ENCODE data around the gene EFCAB6. TPM values are rescaled to one million over a fixed set of nuclear protein-coding genes. Genes with fewer than 3 reads are reported as not detected.

Gene EFCAB6
- total RNA-seq, 1 donor, result 0.52 TPM

DNA sequence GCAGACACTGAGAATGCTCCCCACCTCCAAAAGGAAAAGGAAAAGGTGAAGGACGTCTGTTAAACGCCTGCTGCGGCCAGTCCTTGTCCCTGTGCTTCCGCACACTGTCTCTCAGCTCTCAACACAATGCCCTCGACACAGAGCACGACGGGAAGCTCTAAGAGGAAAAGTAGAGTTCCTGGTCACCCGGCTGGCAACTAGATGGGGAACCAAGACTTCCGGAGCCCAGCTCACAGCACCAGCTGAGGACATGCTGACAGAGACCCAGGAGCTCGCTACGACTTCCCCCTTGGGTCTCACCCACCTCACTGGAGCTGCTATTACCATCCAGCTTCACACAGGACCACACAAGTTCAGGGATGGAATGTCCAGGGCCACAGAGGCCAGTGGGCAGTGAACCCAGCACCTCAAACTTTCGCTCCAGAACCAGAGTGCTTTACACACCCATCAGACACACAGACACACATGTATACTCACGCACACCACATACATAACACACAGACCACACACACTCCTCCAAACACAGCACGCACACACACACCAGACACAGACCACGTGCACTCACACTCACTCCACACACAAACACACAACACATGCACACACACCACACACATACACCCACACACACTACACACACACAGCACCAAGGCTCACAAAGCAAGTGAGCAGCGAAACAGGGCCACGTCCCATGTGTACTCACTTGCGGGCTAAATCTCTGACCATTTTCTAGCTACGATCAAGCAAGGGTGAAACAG is 40.6 kb upstream of the EFCAB6 start:
- Histone ChIP-seq H3K4me3 (ENCODE audit: low read length) (no peak overlapping the region), H3K27me3 (ENCODE audit: insufficient read depth, low read length) (no peaks in the 10 kb centered on the region), H3K4me1 (ENCODE audit: insufficient read depth, low read length) (no peaks in the 10 kb centered on the region), H3K9me3 (ENCODE audit: low read depth, low read length) (no peaks in the 10 kb centered on the region)

DNA sequence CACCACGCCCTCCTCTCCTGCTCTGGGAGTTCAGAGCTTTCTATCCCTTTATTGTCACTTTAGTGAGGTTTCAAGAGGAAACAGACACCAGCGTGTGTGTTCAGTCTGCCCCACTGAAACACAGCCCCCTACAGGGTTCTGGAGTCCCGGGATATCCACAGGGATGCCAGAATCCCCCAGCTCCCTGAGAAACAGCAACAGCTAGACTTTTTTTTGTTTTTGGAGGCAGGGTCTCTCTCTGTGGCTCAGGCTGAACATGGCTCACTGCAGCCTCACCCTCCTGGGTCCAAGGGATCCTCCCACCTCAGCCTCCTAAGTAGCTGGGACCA is 39.8 kb upstream of the EFCAB6 start:
- Histone ChIP-seq H3K9me3 (ENCODE audit: low read depth, low read length) (no peaks in the 10 kb centered on the region), H3K4me1 (ENCODE audit: insufficient read depth, low read length) (no peaks in the 10 kb centered on the region), H3K4me3 (ENCODE audit: low read length) (no peak overlapping the region), H3K27me3 (ENCODE audit: insufficient read depth, low read length) (no peaks in the 10 kb centered on the region)

DNA sequence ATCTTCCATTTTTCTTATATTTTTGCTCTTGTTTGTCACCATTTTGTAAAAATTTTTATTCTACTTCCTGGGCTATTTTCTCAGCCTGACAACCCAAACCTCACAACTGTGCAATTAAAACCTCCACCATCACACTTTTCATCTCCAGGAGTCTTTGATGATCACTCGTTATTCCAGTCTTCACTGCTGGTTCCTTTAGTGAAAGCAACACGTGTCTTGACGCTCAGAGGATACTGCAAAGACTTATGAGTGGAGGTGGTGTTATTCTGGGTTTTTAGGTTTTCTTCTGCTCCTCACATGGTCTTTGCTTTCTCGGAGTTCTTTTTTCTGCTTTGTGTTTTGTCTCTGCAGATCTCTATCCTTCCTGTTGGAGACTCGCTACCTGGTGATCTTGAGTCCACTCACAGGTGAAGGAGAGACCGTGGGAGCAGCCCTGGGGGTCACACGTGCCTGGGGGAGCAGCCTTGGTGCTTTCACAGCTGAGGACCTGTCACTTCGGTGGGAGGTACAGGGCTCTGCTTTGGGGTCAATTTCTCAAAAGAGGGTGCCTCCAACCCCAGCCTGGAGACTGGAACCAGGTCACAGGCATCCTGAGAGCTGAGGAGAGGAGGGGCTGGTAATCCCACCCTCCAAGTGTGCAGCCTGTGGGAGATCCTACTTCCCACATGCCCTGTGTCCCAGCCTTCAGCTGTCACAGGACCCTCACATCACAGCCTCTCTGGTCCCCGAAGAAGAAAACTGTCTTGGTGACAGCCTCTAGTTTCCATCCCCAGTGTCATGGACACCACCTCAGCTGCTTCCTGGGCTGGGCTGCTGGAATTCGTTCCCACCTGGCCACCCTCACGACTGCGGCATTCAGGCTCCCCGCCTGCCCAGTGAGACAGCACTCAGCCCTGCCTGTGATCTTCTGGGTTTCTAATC is 39.2 kb upstream of the EFCAB6 start:
- Histone ChIP-seq H3K4me1 (ENCODE audit: insufficient read depth, low read length) (no peaks in the 10 kb centered on the region), H3K4me3 (ENCODE audit: low read length) (no peak overlapping the region), H3K9me3 (ENCODE audit: low read depth, low read length) (no peaks in the 10 kb centered on the region), H3K27me3 (ENCODE audit: insufficient read depth, low read length) (no peaks in the 10 kb centered on the region)

DNA sequence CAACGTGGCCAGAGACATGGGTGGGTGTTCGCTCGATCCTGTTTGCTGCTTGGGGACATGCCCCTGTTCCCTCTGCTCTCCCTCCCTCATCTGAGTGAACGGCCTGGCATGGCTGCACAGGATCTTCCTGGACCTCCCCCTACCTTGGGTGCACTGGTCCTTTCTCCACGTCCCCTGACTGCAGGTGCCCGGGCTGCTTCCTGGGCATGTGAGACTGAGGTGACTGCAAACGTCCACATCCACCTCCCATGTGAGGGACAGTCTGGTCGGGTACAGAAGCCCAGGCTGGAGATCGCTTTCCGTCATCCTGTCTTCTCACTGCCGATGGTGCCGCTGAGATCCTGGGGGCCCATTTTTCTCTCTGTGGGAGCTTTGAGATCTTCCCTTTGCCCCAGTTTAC is 38.4 kb upstream of the EFCAB6 start:
- H3K9me3 ChIP-seq (ENCODE audit: low read depth, low read length), result no peaks in the 10 kb centered on the region
- H3K4me1 ChIP-seq (ENCODE audit: insufficient read depth, low read length), result no peaks in the 10 kb centered on the region
- H3K4me3 ChIP-seq (ENCODE audit: low read length), result no peak overlapping the region
- no peaks in the 10 kb centered on the region for H3K27me3 ChIP-seq (ENCODE audit: insufficient read depth, low read length)

DNA sequence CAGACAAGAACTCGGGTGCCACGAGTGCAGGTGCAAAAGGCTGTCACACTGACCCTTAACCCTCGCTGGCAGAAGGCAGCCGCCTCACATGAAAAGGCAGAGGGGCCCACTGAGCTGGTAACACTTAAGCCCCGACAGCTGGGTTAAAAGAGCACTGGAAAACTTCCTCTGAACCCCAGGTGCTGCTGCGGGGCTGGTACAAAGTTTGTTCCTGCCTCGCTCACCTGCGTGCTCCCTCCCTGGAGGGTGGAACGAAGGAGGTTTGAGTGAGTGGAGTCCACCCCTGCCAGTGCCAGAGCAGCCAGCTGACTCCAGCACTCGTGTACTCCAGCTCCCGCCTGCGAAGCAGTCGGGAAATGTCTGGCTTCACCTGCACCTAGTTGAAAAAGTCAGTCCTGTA is 37.6 kb upstream of the EFCAB6 start:
- H3K9me3 ChIP-seq (ENCODE audit: low read depth, low read length), result no peaks in the 10 kb centered on the region
- H3K27me3 ChIP-seq (ENCODE audit: insufficient read depth, low read length), result no peaks in the 10 kb centered on the region
- H3K4me1 ChIP-seq (ENCODE audit: insufficient read depth, low read length), result no peaks in the 10 kb centered on the region
- no peak overlapping the region for H3K4me3 ChIP-seq (ENCODE audit: low read length)

DNA sequence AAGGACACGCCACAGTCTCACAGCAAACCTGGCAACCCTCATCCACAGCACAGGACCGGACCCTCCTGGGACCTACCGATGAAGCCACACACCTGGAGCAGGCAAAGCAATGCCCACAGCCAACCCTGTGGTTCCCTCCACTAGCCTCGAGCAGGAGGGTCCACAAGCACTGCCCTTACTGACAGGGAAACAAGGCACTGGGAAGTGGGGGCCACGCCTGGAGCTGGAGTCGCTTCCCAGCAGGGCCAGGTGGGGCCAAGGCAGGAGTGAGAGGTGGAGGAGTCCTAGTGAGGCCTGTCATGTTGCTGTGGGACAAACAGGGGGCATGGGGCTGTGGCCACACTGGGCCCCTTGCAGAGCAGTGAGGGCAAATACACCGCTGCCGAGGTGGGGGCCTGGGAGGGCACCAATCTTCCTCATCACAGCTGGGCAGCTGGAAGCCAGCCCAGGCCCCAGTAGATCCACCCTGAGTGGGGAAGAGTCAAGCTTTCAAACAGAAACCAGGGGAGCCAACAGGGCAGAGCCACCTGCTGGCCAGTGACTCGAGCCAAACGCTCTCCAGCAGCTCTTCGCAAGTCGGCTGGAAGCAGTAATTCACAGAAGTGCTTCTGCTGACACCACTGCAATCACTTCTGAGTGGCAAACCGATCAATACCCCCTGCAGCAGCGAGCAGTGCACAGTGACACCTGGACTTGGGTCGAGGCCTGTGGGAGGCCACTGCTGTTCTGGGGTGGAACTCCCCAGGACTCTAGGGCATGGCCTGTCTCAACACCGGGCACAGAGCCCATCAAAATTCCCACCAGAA is 36.5 kb upstream of the EFCAB6 start:
- no peak overlapping the region for H3K4me3 ChIP-seq (ENCODE audit: low read length)
- H3K4me1 ChIP-seq (ENCODE audit: insufficient read depth, low read length), result no peaks in the 10 kb centered on the region
- H3K27me3 ChIP-seq (ENCODE audit: insufficient read depth, low read length), result no peaks in the 10 kb centered on the region
- H3K9me3 ChIP-seq (ENCODE audit: low read depth, low read length), result no peaks in the 10 kb centered on the region

DNA sequence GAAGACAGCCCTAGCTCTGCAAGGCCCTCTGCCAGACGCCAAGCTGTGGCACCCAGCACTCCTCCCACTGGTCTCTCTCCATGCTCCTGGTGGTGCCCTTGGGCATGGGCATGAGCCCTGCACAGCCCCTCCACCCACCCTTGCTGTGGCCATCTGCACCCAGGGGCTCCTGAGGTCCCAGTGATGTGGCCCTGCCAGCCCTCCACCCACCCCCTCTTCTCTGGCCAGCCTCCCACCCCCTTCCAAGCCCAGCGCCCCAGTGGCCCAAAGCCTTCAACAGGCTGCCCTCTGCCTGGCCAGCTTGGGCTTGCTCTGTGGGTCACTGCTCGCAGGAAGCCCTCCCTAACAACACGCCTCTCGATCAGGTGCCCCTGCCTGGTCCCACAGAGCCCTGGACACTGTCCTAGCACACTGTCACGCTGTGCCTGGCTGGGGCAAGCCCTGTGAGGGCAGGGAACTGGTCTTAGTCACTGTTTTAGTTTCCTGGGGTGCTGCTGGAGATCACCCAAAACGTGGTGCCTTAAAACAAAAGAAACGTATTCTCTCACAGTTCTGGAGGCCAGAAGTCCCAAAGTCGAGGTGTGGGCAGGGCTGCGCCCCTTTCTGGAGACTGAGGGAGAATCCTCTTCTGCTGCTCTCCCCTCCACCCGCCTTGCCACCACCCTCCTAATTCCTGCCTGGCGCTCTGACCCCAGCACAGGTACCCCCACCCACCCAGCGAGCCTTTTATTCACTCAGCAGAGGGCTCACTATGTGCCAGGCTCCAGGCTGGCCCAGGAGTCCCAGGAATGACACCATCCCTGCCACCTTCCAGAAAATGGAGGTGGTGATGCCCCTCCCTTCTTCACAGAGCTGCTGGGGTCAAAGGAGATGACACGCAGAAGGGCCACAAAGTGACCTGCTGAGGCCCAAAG is 35.5 kb upstream of the EFCAB6 start:
- no peaks in the 10 kb centered on the region for H3K9me3 ChIP-seq (ENCODE audit: low read depth, low read length)
- no peak overlapping the region for H3K4me3 ChIP-seq (ENCODE audit: low read length)
- no peaks in the 10 kb centered on the region for H3K4me1 ChIP-seq (ENCODE audit: insufficient read depth, low read length)
- no peaks in the 10 kb centered on the region for H3K27me3 ChIP-seq (ENCODE audit: insufficient read depth, low read length)

DNA sequence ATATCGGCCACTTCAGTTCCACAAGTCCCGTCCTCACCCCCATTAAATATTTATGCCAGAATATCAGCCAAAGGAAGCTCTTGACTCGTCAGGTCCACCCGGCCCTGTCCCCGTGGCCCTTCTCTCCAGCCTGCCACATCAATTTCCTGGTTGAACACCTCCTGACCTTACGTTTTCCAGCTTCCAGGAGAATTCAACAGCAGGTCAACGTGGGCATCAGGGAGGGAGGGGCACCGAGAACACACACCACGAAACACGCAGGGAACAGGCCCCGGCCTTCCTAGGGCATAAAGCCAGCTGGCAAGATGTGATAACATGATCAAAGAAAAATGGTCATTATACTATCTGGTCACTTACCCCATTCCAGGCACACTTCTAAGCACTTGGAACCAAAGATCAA is 34.9 kb upstream of the EFCAB6 start:
- Histone ChIP-seq H3K9me3 (ENCODE audit: low read depth, low read length) (no peaks in the 10 kb centered on the region), H3K27me3 (ENCODE audit: insufficient read depth, low read length) (no peaks in the 10 kb centered on the region), H3K4me1 (ENCODE audit: insufficient read depth, low read length) (no peaks in the 10 kb centered on the region), H3K4me3 (ENCODE audit: low read length) (no peak overlapping the region)

DNA sequence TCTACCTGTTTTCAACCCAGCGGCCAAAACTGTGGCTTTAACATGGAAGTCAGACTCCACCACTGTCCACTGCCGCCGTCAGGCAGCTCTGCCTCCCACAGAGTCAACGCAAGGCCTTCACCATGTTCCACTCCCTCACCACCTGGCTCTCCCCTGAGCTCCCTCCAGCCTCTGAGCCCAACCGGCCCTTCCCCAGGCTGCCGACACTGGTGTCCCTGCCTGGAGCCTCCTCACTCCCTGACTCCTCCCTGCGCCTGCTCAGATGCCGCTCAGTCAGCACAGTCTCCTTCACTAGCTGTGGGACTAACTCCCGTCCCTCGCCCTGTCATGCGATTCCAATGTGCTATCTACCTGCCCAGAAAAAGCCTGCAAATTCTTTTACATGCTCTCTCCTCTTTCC is 33.9 kb upstream of the EFCAB6 start:
- H3K9me3 ChIP-seq (ENCODE audit: low read depth, low read length), result no peaks in the 10 kb centered on the region
- no peaks in the 10 kb centered on the region for H3K4me1 ChIP-seq (ENCODE audit: insufficient read depth, low read length)
- no peaks in the 10 kb centered on the region for H3K27me3 ChIP-seq (ENCODE audit: insufficient read depth, low read length)
- H3K4me3 ChIP-seq (ENCODE audit: low read length), result no peak overlapping the region

DNA sequence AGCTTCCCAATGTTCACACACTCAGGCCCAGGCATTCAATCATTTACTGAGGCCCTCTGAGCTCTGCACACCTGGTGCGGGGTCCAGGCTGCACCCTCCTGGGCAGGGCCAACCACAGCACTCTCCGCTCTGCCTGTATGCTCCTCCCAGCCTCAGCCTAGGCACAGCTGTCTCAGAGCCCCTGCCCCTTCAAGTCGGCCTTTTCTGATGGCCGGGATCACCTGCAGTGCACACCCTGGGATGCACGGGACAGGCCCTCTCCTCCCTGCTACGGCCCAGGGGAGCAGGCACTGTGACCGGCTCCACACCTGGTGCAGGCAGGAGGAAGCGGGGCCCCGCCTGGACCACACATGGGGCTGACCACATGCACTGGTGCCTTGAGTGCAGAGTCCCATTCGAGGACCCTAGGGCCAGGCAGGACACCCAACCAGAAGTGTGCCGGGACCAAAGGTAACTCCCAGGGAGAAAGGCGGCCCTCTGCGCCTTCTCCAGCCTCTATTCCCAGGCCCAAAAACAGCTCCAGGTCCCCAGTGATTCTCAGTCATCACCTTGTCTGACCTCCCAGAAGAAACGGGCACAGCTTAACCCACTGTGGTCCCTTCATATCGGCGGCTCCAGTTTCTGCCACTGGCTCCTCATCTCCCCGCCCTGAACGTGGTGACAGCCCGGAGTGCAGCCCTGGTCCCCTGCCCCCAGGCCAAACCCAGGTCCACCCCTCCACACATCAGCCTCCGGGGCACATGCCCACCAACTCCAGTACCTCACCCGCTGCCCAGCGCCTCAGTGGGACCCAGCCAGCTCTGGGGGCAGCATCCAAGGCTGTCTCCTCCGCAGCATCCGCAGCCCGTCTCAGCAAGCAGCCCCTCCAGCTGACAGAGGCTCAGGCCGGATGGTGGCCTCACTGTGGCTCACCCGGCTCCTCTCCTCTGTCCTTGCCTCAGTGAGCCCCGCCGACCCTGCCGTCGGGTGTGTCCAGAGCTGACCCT is 32.7 kb upstream of the EFCAB6 start:
- Histone ChIP-seq H3K27me3 (ENCODE audit: insufficient read depth, low read length) (no peaks in the 10 kb centered on the region), H3K9me3 (ENCODE audit: low read depth, low read length) (no peaks in the 10 kb centered on the region), H3K4me3 (ENCODE audit: low read length) (no peak overlapping the region), H3K4me1 (ENCODE audit: insufficient read depth, low read length) (no peaks in the 10 kb centered on the region)

DNA sequence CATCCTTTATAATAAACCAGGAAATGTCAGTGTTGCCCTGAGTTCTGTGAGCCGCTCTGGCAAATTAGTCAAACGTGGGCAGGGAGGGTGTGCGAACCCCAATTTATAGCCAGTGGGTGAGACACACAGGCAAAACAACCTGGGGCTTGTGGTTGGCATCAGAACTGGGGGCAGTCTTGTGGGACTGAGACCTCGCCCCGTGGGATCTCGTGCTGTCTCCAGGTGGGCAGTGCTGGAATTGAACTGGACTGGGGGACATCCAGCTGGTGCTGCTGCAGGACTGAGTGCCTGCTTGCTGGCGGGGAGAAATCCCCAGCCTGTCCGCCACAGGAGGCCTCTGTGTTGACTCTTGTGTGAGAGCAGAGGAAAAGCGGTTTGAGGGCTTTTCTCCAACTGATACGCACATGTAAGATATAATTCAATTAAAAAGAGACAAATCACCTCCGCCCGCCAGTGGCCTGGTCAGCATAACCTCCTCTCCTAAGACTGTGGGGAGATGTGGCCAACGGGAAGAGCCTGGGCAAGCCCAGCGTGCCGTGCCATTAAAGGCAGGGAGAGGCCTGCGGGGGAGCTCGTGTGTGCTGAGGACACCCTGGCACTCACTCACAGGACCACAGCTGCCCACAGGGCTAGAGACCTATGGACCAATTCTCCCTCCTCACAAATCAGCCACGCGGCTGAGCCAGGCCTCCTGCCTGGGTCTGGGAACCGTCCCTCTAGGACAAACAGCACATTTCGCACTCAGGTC is 31.9 kb upstream of the EFCAB6 start:
- Histone ChIP-seq H3K4me1 (ENCODE audit: insufficient read depth, low read length) (no peaks in the 10 kb centered on the region), H3K4me3 (ENCODE audit: low read length) (no peak overlapping the region), H3K9me3 (ENCODE audit: low read depth, low read length) (no peaks in the 10 kb centered on the region), H3K27me3 (ENCODE audit: insufficient read depth, low read length) (no peaks in the 10 kb centered on the region)

DNA sequence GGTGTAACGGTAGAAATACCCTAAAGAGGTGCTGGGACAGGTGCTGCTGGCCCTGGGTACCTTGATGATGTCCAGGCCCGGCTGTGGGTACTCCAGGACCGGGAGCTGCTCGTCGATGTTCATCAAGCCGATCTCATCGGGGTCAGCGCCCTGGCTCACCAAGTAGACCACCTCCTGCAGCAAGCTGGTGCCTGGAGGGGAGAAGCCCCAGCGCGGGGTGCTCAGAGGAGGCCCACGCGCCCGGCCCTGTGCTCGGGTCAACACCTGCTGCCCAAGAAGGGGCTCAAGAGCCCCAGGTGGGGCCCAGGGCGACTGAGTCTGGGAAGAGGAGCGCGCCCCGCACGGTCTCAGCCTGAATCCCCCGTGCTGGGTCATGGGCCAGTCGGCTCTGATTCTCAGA is 29.6 kb upstream of the EFCAB6 start:
- Histone ChIP-seq H3K9me3 (ENCODE audit: low read depth, low read length) (no peaks in the 10 kb centered on the region), H3K4me3 (ENCODE audit: low read length) (no peak overlapping the region), H3K4me1 (ENCODE audit: insufficient read depth, low read length) (no peaks in the 10 kb centered on the region), H3K27me3 (ENCODE audit: insufficient read depth, low read length) (no peaks in the 10 kb centered on the region)

DNA sequence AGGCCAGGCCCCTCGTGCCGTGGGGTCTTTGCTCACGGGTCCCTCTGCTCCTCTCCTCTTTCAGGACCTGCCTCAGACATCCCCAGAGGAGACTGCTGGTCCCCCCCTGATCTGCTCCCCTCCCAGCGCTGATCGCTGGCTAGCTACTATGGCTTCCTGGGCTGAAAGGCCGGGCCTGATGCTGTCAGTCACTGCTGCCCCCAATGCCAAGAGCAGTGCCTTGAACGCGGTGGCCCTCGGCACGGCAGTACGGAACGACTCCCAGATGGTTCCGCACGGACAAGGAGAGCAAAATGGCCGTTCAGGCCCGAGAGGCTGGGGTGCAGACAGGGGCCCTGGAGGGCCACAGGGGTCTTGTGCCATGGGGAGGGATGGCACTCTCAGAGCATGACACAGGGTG is 28.7 kb upstream of the EFCAB6 start:
- no peaks in the 10 kb centered on the region for H3K9me3 ChIP-seq (ENCODE audit: low read depth, low read length)
- no peak overlapping the region for H3K4me3 ChIP-seq (ENCODE audit: low read length)
- H3K27me3 ChIP-seq (ENCODE audit: insufficient read depth, low read length), result no peaks in the 10 kb centered on the region
- H3K4me1 ChIP-seq (ENCODE audit: insufficient read depth, low read length), result no peaks in the 10 kb centered on the region
